Tibial artery (tissue), 4 donors: ENCODE measurements around the gene AATF.

ENCODE experiments used
- DNase-seq, 2 donors: peaks; one replicate each; pipeline ENCODE4 v3.0.0-alpha.2; 2019
- H3K27ac ChIP-seq, 2 donors: fragments of 200-600 bp; sonication (generic) in 1 of 2; 1 replicate in 1 of 2; 2 replicates in 1 of 2; pipeline ENCODE4 v1.5.1; 2018 to 2019; ENCODE audit warnings: mild to moderate bottlenecking in 1 of 2
- H3K27me3 ChIP-seq, 2 donors: fragments of 200-600 bp; sonication (generic) in 1 of 2; one replicate each; pipeline versions ENCODE4 v1.5.1 to v1.6.0; 2016 to 2019
- H3K36me3 ChIP-seq, 3 donors: fragments of 200-600 bp; sonication (generic) in 2 of 3; one replicate each; pipeline ENCODE4 v1.5.1; 2016 to 2019; ENCODE audit warnings: mild to moderate bottlenecking in 2 of 3
- H3K4me1 ChIP-seq, 4 donors: fragments of 200-600 bp; sonication (generic) in 2 of 4; 1 replicate in 3 of 4; 2 replicates in 1 of 4; pipeline ENCODE4 v1.5.1; 2016 to 2019
- H3K4me3 ChIP-seq, 2 donors: fragments of 200-600 bp; sonication (generic) in 1 of 2; 1 replicate in 1 of 2; 2 replicates in 1 of 2; pipeline ENCODE4 v1.5.1; 2018 to 2019; ENCODE audit warnings: mild to moderate bottlenecking in 2 of 2
- H3K9me3 ChIP-seq, 3 donors: fragments of 200-600 bp; sonication (generic) in 1 of 3; one replicate each; pipeline ENCODE4 v1.5.1; 2016 to 2019
- CTCF ChIP-seq, 2 experiments: fragments of 200-600 bp in 1 of 2; fragments of 450-650 bp in 1 of 2; IDR thresholded peaks; one replicate each; pipeline ENCODE4 v1.5.1; 2017 to 2019; ENCODE audit warnings: antibody characterized with exemption in 2 of 2, mild to moderate bottlenecking in 1 of 2, moderate library complexity in 1 of 2
- intact Hi-C: fragments of 100-400 bp; cut with DNase I; formaldehyde crosslinking; loops from one replicate; pipeline ENCODE4 v1.15.0; 2023; ENCODE audit warnings: low total_unique reads

AATF gene

DNA sequence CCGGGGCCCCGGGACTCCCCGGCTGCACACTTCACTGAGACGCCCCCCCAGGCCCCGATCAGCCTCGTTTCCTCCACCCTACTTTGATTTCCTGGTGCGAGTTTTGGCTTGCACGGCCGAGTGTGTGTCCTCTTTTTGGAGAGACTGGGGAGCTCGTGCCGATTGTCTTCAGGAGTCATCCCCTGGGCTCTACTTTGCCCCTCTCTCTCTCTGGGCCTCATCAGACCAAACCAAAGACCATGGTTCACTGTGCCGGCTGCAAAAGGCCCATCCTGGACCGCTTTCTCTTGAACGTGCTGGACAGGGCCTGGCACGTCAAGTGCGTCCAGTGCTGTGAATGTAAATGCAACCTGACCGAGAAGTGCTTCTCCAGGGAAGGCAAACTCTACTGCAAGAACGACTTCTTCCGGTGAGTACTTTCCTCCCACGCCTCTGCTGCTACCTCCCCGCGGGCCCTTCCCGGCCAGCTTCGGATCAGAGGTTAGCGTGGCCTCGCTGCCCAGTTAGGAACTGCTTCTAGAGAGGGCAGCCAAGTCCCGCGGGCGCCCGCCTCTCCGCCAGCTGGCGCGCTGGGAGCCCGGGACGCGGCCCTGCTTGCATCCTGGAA is 10.7 kb upstream of the AATF start:
- DNase-seq = no peak
- H3K27me3 ChIP-seq = peaks cover 41 to 100% of the 10 kb centered on the region in 2 donors
- intact Hi-C loops = no loop called here
- H3K4me1 ChIP-seq = peaks cover 4 to 86% (median 69%) of the 10 kb centered on the region in 4 donors
- H3K36me3 ChIP-seq = no peaks in the 10 kb centered on the region
- no peak overlapping the region for H3K27ac ChIP-seq
- TF ChIP-seq CTCF (IDR thresholded peaks at IDR 0.05) = no peak
- H3K4me3 ChIP-seq = peak overlapping the region in 1 of 2 donors; percentile 23
- H3K9me3 ChIP-seq = no peaks in the 10 kb centered on the region

GRCh38 chr17:36938566-36939051 is 10.1 kb upstream of the AATF start:
- no peak for TF ChIP-seq CTCF (IDR thresholded peaks at IDR 0.05)
- no peaks in the 10 kb centered on the region for H3K36me3 ChIP-seq
- peaks cover 41 to 100% of the 10 kb centered on the region in 2 donors for H3K27me3 ChIP-seq
- no peak for DNase-seq
- intact Hi-C loops = no loop called here
- H3K27ac ChIP-seq = no peak overlapping the region
- H3K9me3 ChIP-seq = no peaks in the 10 kb centered on the region
- H3K4me3 ChIP-seq = no peak overlapping the region
- peaks cover 4 to 80% (median 67%) of the 10 kb centered on the region in 4 donors for H3K4me1 ChIP-seq

GRCh38 chr17:36939052-36939801 is 9.5 kb upstream of the AATF start:
- intact Hi-C loops = no loop called here

DNA sequence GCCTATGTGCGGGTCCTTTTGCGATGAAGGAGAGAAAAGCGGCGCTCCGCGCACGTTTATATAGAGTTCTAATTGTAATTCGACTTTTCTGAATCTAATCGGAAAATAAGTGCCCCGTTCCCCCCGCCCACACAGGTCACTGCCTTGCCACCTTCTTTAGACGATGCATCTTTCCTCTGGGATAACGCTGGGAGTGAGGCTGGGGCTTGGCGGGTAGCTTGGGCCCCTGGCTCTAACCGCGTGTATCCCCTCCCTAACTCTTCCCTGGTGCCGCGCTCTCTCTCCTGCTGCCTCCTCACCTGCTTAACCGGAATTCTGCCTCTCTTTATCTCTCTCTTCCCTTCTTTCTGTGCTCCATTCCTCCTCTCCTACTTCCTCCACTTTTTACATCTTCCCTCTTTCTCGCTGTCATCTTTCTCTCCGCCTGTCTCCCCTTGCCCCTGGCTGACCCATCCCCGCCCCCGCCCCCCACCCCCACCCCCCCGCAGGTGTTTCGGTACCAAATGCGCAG is 8.9 kb upstream of the AATF start:
- Histone ChIP-seq H3K9me3 (no peaks in the 10 kb centered on the region), H3K36me3 (no peaks in the 10 kb centered on the region), H3K4me1 (peaks cover under 1 to 68% (median 54%) of the 10 kb centered on the region in 4 donors), H3K4me3 (no peak overlapping the region), H3K27ac (no peak overlapping the region), H3K27me3 (peaks cover 31 to 100% of the 10 kb centered on the region in 2 donors)
- TF ChIP-seq CTCF (IDR thresholded peaks at IDR 0.05) = no peak
- no peak for DNase-seq
- intact Hi-C loops = loop anchor here (10.0 kb wide), 1 partner anchor 345 kb away; the partner anchor contains the start of gene DHRS11

More at GRCh38 chr17:36939052-36939801, 9.5 kb upstream of the AATF start:
- Histone ChIP-seq H3K9me3 (no peaks in the 10 kb centered on the region), H3K4me3 (no peak overlapping the region), H3K4me1 (peaks cover 4 to 74% (median 61%) of the 10 kb centered on the region in 4 donors), H3K36me3 (no peaks in the 10 kb centered on the region), H3K27me3 (peaks cover 34 to 100% of the 10 kb centered on the region in 2 donors), H3K27ac (no peak overlapping the region)
- DNase-seq = no peak
- TF ChIP-seq CTCF (IDR thresholded peaks at IDR 0.05) = no peak

- H3K36me3 ChIP-seq = no peaks in the 10 kb centered on the region
- peaks cover 24 to 100% of the 10 kb centered on the region in 2 donors for H3K27me3 ChIP-seq
- TF ChIP-seq CTCF (IDR thresholded peaks at IDR 0.05) = no peak
- DNase-seq = no peak
- peaks cover 0 to 60% (median 47%) of the 10 kb centered on the region in 4 donors for H3K4me1 ChIP-seq
- no peaks in the 10 kb centered on the region for H3K9me3 ChIP-seq
- intact Hi-C loops = loop anchor here (10.0 kb wide), 1 partner anchor 346 kb away; the partner anchor contains the start of gene DHRS11
- no peak overlapping the region for H3K4me3 ChIP-seq
- H3K27ac ChIP-seq = no peak overlapping the region
Measured at GRCh38 chr17:36940313-36941264, 8.2 kb upstream of the AATF start.
